GM15510 (cell line): Measurements from ENCODE around the gene TDP1.

Experiments used
- POLR2A ChIP-seq: IDR thresholded peaks from 3 replicates; pipeline ENCODE4 v1.6.1; 2011; ENCODE audit warnings: borderline replicate concordance; ENCODE audit not compliant: insufficient read length; ENCODE audit errors: extremely low read depth

The TDP1 gene

GRCh38 chr14:90050271-90050670, 94.5 kb downstream of the TDP1 start:
- no peak for TF ChIP-seq POLR2A

GRCh38 chr14:90053044-90053443, 97.3 kb downstream of the TDP1 start:
- no peak for TF ChIP-seq POLR2A

DNA sequence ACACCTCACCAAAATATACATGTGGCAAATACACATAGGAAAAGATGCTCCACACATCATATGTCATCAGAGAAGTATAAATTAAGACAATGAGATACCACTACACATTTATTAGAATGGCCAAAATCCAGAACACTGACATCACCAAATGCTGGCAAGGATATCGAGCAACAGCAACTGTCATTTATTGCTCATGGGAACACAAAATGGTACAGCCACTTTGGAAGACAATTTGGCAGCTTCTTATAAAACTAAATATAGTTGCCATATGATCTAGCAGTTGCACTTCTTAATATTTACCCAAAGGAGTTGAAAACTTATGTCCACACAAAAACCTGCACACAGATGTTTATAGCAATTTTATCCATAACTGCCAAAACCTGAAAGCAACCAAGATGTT, 99.1 kb downstream of the TDP1 start:
- no peak for TF ChIP-seq POLR2A

DNA sequence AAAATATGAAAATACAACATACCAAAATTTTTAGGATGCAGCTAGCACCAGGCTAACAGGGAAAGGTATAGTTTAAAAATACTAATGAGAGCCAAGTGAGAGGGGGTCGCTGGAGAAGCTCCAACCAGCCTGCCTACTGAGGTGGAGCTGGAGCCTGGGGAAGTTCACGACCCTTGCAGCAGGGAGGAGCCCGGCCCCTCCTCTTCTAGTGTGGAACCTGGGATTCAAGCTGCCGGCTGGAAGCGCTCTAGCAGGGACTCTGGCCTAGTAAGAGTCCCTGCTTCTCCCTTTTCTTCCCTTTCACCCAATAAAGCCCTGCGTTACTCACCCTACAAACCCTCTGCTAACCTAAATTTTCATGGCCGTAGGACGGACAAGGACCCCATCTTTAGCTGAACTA, 101.1 kb downstream of the TDP1 start:
- TF ChIP-seq POLR2A, result no peak

- TF ChIP-seq POLR2A, result no peak
These were observed 103.2 kb downstream of the TDP1 start for GRCh38 chr14:90058876-90059458.

- no peak for TF ChIP-seq POLR2A
These were observed 104.7 kb downstream of the TDP1 start for GRCh38 chr14:90060312-90060964.

GRCh38 chr14:90060965-90061684, 105.4 kb downstream of the TDP1 start:
- TF ChIP-seq POLR2A, result no peak

DNA sequence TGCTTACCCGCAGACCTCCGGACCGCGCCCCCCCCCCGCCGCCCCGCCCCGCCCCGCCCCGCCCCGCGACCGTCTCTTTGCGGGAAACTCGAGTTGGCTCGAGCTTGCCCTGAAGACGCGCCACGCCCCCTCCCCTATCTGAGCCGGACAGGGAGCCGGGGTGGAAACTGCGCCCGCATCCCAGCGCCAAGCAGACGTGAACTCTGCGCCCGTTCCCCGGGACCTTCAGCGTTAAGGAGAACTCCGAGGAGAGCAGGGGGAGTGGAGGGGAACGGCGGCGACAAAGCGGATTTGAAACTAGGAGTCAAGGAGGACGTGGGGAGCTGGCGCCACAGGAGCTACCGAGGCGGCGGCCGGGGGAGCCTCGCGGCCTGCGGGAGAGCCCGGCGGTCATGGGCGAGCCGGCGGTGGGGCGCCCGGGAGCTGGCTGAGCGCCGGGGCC, 106.0 kb downstream of the TDP1 start, which contains the start of gene KCNK13:
TSS of gene KCNK13 (plus strand) at position 310 of the 442 bp plus-strand sequence. CDS start 212 bp downstream, outside the sequence.
- TF ChIP-seq POLR2A, result no peak

DNA sequence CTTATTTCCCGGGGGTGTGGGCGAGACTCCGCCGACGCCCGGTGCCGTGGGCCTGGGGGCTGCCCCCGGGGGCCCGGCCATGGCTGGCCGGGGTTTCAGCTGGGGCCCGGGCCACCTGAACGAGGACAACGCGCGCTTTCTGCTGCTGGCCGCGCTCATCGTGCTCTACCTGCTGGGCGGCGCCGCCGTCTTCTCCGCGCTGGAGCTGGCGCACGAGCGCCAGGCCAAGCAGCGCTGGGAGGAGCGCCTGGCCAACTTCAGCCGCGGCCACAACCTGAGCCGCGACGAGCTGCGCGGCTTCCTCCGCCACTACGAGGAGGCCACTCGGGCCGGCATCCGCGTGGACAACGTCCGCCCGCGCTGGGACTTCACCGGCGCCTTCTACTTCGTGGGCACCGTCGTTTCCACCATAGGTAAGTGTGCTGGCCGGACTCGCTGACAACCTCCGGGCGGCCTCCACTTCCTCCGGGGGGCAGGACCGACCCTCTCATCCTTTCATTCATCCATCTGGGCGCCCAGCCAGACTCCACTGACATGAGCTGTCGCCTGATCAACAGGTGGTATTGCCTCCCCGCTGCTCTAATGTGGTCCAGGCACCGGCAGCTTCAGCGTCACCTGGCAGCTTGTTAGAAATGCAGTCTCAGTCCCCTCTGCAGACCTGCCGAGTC, 106.5 kb downstream of the TDP1 start:
- no peak for TF ChIP-seq POLR2A

- no peak for TF ChIP-seq POLR2A
These were observed 107.3 kb downstream of the TDP1 start for GRCh38 chr14:90062822-90063539.

GRCh38 chr14:90072350-90072749, 116.6 kb downstream of the TDP1 start:
- TF ChIP-seq POLR2A, result no peak

GRCh38 chr14:90079576-90079975, 123.8 kb downstream of the TDP1 start:
- no peak for TF ChIP-seq POLR2A

- no peak for TF ChIP-seq POLR2A
These were observed 131.7 kb downstream of the TDP1 start for GRCh38 chr14:90087433-90087832.

- no peak for TF ChIP-seq POLR2A
These were observed 132.4 kb downstream of the TDP1 start for GRCh38 chr14:90088176-90088575.
